GM12892 (cell line): ENCODE data around the gene SCML1.

Experiments used
- DNase-seq: peaks from one replicate; pipeline ENCODE4 v3.0.0; 2011; ENCODE audit not compliant: insufficient read length
- FAIRE-seq: peaks from 2 replicates; lab custom pipeline; 2011; peaks lifted over from hg19 to GRCh38; lab: Jason Lieb, UNC
- POLR2A ChIP-seq: IDR thresholded peaks from 2 replicates; pipeline ENCODE4 v1.6.1; 2011; ENCODE audit warnings: low read depth, low read length, control low read depth
- POLR2AphosphoS5 ChIP-seq: IDR thresholded peaks from 2 replicates; pipeline ENCODE4 v1.6.1; 2011; ENCODE audit warnings: low read depth, low read length, control low read depth
- TAF1 ChIP-seq: IDR thresholded peaks from 2 replicates; pipeline ENCODE4 v1.6.1; 2011; ENCODE audit warnings: low read depth, mild to moderate bottlenecking, control low read depth, low read length, borderline replicate concordance

Gene SCML1

DNA sequence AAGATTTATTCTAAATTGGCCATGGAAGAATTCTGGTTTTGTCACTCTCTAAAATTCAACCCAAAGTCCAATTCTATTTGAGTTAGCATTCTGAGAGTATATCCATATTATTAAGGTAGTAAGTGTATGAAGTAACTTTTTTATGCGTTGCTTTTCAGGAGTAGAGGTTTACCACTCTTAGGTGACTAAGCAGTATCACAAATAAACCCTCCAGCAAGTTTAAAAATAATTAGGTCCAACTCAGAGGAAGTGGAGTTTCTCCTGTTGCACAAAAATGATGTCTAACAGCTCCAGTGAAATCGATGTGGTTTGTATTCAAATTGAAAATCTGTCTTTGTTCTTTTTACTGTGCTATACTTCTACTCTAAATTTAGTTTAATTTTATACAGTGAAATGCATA lies 6.6 kb downstream of the SCML1 start:
- FAIRE-seq, result no peak

DNA sequence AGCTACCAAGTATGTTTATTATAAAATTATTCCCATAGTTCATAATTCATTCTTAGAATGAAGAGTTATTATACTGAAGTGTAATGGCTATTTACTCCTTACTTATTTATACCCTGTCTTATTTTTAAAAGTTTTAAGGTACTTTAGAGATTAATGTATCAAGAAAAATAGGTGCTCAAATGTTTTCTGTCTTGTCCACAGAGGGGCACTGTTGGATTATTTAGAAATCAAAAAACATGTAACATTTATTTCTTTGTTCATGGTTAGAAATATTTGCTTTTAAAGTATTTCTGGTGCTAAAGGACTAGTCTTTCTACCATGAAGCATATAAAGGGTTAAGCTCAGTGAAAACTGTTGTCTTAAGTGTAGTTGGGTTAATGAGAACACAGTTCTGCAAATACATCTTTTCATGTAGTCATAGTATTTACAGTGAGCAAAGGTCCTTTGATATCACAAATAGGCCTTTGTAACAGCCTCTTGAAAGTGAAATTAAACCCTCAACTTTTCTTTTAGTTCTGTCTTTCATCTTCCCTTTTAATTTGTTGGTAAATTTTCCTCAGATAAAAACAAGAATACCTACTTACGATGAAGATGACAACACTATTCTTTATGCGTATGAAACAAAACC lies 7.7 kb downstream of the SCML1 start:
- TF ChIP-seq POLR2AphosphoS5 (no peak), TAF1 (no peak), POLR2A (no peak)
- DNase-seq, result no peak
- no peak for FAIRE-seq

More for the DNA sequence above, 6.6 kb downstream of the SCML1 start:
- TF ChIP-seq TAF1 (no peak), POLR2AphosphoS5 (no peak), POLR2A (no peak)
- DNase-seq, result no peak

DNA sequence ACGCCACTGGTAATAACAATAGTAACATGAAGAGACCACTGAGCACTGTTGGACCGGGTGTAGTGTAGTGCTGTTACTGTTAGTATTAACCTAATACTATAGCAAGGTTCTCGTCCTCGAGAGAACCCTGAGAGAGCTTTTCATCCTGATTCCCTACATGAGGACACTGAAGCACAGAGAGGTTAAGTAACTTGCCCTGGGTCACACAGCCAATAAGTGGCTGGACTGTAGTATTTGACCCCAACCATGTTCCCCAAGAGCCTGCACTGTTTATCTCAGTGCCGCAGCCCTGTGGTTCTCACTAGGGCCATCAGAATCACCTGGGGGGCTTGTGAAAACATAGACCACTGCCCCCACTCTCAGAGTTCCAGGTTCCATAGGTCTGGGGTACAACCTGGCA lies 10.4 kb downstream of the SCML1 start:
- DNase-seq (no peak), FAIRE-seq (no peak)
- TF ChIP-seq POLR2A (no peak), POLR2AphosphoS5 (no peak), TAF1 (no peak)

DNA sequence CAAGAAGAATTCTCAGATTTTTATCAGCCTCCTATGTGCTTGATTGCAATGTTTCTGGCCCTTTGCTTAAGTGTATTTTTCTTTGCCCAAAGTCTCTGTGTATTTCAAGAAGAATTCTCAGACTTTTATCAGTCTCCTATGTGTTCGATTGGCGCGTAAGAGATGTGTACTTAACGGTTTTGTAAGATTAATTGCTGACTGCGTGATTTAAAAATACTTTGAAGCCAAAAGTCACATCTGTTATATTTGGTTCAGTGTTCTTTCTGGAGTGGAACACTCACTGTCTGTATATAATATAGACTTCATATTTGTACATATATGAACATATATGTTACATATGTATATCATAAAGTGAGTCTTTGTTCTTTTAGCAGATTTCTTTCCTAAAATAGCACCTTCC lies 11.4 kb downstream of the SCML1 start:
- no peak for FAIRE-seq
- TF ChIP-seq POLR2AphosphoS5 (no peak), POLR2A (no peak), TAF1 (no peak)

DNA sequence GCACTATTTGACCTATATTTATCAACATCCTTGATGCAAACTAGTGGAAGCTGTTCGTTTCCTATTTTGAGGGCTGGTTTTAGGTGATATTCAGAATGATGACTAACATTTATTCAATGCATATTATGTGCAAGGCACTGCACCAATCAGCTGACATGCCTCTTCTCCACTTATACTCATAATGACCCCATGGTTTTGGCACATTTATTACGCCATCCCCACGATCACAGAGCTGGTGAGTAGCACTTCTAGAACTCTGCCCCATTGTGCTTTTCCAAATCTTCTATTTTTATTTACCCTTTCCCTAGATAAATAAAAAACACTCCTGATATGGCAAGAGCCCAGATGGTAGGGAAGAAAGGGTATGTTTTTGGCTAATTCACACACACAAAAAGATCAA lies 13.1 kb downstream of the SCML1 start:
- FAIRE-seq, result no peak
- TF ChIP-seq TAF1, result no peak
- no peak for TF ChIP-seq POLR2A
- TF ChIP-seq POLR2AphosphoS5, result no peak
- no peak for DNase-seq

More for the DNA sequence above, 11.4 kb downstream of the SCML1 start:
- no peak for DNase-seq

DNA sequence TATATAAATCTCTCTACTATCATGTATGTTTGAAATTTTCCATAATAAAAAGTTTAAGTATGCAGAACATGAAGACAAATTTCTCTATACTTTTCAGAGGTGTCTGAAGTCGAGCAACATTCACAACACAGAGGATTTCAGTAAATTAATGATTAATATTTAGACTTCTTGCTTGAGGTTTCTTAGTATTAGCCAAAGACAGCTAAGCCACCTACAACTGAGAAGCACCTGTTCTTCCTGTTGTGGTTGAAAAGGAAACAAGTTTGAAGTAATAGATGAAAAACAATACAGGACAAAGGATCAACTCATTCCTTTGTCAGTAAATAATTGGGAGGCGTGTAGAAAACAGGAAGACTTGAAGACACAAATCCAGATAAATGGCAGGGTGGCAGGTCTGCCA lies 21.1 kb downstream of the SCML1 start:
- DNase-seq, result no peak
- no peak for FAIRE-seq
- no peak for TF ChIP-seq TAF1
- TF ChIP-seq POLR2AphosphoS5, result no peak
- no peak for TF ChIP-seq POLR2A

DNA sequence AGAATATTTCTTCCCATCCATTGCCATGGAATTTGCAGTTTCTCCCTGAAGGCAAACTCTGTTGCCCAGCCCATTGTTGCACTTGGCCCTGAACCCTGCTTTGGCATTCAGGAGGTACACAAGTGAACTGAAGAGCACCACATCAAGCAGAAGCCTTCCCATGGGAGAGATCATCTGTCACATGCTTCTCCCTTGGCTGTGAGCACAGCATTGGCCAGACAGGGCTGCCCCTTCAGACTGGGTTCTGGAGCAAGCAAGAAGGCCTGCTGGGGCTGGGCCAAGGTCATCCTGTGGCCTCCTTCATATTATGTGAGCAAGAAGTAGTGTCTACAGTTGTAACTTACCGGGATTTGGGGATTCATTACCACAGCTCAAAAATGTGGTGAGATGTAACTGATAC lies 22.7 kb downstream of the SCML1 start:
- DNase-seq (no peak), FAIRE-seq (no peak)
- TF ChIP-seq TAF1 (no peak), POLR2AphosphoS5 (no peak), POLR2A (no peak)

DNA sequence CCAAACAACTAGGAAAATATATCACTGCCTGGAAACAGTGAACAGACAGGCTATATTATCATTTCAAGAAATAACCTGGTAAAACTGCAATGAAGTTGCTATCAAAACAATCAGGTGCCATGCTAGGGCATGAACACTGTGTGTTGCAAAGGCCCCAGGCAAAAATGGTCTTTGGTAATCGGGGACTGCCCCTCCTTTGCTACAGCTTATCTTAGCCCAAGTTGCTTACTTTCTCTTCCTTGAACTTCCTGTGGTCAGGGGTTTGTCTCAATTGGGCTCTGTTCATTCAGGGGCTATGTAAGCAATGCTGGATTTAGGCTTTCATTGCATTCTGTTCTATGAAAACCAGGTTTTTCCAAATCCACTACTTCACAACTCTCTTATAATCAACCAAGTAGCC lies 30.4 kb downstream of the SCML1 start:
- TF ChIP-seq POLR2AphosphoS5 (no peak), TAF1 (no peak), POLR2A (no peak)
- no peak for FAIRE-seq

DNA sequence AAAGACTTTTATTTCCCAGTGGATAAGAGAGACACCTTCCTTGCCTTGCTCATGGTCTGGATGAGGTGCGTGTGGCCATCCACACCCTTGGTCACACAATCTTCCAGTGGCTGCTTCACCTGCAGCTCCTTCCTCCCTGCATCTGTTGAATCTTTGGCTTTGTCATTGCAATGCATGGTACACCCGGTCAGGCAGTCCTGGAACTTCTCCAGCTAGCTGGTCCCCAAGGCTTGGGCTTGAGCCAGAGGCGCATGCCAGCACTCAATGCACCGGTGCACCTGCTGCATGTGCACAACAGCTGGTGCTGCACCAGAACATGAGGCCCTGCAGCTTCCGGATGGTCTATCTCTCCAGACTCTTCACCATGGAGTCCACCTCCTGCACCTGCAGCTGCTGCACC lies 31.7 kb downstream of the SCML1 start:
- DNase-seq, result no peak
- no peak for FAIRE-seq
- no peak for TF ChIP-seq POLR2AphosphoS5
- TF ChIP-seq TAF1, result no peak
- no peak for TF ChIP-seq POLR2A

More for the DNA sequence above, 30.4 kb downstream of the SCML1 start:
- no peak for DNase-seq

DNA sequence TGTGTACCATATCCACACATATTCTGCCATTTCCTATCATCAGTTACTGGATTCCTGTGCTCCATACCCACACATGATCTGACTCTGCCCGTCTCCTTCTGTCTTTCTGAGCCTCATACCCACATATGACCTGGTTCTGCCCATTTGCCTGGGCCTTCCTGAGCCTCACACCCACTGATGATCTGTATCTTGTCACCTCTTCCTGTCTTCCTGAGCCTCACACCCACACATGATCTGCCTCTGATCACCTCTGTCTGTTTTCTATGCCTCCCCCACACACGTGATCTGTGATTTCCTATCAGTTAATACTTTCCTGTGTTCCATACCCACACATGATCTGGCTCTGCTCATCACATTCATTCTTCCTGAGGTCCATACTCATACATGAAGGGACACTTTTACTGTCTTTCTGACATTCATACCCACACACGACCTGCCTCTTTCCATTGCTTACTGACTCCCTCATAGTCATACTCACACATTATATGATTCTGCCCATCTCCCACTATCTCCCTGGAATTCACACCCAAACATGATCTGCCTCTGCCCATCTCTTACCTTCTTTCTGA lies 32.5 kb downstream of the SCML1 start:
- no peak for DNase-seq
- TF ChIP-seq POLR2AphosphoS5 (no peak), POLR2A (no peak), TAF1 (no peak)
- FAIRE-seq, result no peak

DNA sequence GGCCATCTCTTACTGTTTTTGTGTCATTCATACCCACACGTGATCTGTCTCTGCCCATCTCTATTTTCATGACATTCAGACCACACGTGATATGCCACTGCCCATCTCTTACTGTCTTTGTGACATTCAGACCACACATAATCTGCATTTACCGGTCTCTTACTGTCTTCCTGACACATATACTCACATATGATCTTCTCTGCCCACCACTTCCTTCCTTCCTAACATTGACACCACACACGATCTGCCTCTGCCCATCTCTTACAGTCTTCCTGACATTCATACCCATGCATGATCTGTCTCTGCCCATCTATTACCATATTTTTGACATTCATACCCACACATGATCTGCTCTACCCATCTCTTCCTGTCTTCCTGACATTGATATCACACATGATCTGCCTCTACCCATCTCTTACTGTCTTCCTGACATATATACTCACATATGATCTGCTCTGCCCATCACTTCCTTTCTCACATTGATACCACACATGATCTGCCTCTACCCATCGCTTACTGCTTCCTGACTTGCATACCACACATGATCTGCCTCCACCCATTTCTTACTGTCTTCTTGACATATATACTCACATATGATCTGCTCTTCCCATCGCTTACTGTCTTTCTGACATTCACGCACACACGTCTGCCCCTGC lies 36.1 kb downstream of the SCML1 start:
- TF ChIP-seq POLR2AphosphoS5 (no peak), TAF1 (no peak), POLR2A (no peak)
- DNase-seq, result no peak
- FAIRE-seq, result peak; percentile 24
